HepG2 (cell line): ENCODE data around the gene ACSL3. TPM values are rescaled to one million over a fixed set of nuclear protein-coding genes. Genes with fewer than 3 reads are reported as not detected.

Source experiments
- AHDC1 ChIP-seq: sonication (generic); formaldehyde crosslinking; IDR thresholded peaks from 2 replicates; pipeline ENCODE4 v1.5.1; 2020; ENCODE audit warnings: mild to moderate bottlenecking, missing genetic modification reagents, borderline replicate concordance
- HHEX ChIP-seq: IDR thresholded peaks from 2 replicates; pipeline ENCODE4 v1.6.1; 2016; ENCODE audit warnings: control low read depth
- NAIF1 ChIP-seq: sonication (generic); formaldehyde crosslinking; IDR thresholded peaks from 2 replicates; pipeline ENCODE4 v1.5.0; 2020; ENCODE audit warnings: mild to moderate bottlenecking, missing genetic modification reagents, borderline replicate concordance
- POLR2AphosphoS5 ChIP-seq: IDR thresholded peaks from 2 replicates; pipeline ENCODE4 v1.6.1; 2012; ENCODE audit warnings: low read depth, low read length
- PREB ChIP-seq: sonication (generic); formaldehyde crosslinking; IDR thresholded peaks from 2 replicates; pipeline ENCODE4 v1.4.0; 2020; ENCODE audit warnings: missing genetic modification reagents
- RBAK ChIP-seq: sonication (generic); formaldehyde crosslinking; IDR thresholded peaks from 2 replicates; pipeline ENCODE4 v1.5.1; 2020; ENCODE audit warnings: mild to moderate bottlenecking, missing genetic modification reagents
- REXO4 ChIP-seq: sonication (generic); formaldehyde crosslinking; IDR thresholded peaks from 2 replicates; pipeline ENCODE4 v1.8.0; 2022; ENCODE audit warnings: missing genetic modification reagents, mild to moderate bottlenecking, borderline replicate concordance
- SATB2 ChIP-seq: sonication (generic); formaldehyde crosslinking; IDR thresholded peaks from 2 replicates; pipeline ENCODE4 v1.5.0; 2020; ENCODE audit warnings: missing genetic modification reagents
- SRSF4 ChIP-seq: fragments of 200-400 bp; formaldehyde crosslinking; IDR thresholded peaks from one replicate; pipeline ENCODE4 v1.6.1; 2018; ENCODE audit warnings: mild to moderate bottlenecking, low read depth, low read length, moderate library complexity; ENCODE audit not compliant: poor library complexity, severe bottlenecking
- ZBTB10 ChIP-seq: sonication (generic); formaldehyde crosslinking; IDR thresholded peaks from 2 replicates; pipeline ENCODE4 v1.4.0; 2020; ENCODE audit warnings: missing genetic modification reagents, borderline replicate concordance
- ZNF543 ChIP-seq: sonication (generic); formaldehyde crosslinking; IDR thresholded peaks from 2 replicates; pipeline ENCODE4 v1.4.0; 2020; ENCODE audit warnings: mild to moderate bottlenecking, missing genetic modification reagents
- ZNF639 ChIP-seq: conservative IDR thresholded peaks from 2 replicates; pipeline ENCODE4 v1.6.1; 2018; ENCODE audit warnings: missing genetic modification reagents
- ZNF770 ChIP-seq: sonication (generic); formaldehyde crosslinking; IDR thresholded peaks from 2 replicates; pipeline ENCODE4 v1.5.0; 2020; ENCODE audit warnings: mild to moderate bottlenecking, missing genetic modification reagents
- ZNF784 ChIP-seq: sonication (generic); formaldehyde crosslinking; IDR thresholded peaks from 2 replicates; pipeline ENCODE4 v1.5.1; 2020; ENCODE audit warnings: missing genetic modification reagents, mild to moderate bottlenecking, borderline replicate concordance
- polyA plus RNA-seq, 8 experiments: library from polyadenylated mRNA; depleted of rRNA in 3 of 8; stranded (reverse) in 7 of 8; unstranded in 1 of 8; fragments of >200 nt; fragmentation: Illumina TruSeq in 4 of 8; extraction: Trizol in 4 of 8; gene quantifications; 2 replicates each; pipeline versions ENCODE4 v1.2.1 to v1.2.3, GENCODE V29; 2011 to 2016; ENCODE audit warnings: low read depth in 4 of 8, missing spikeins in 1 of 8, mixed read lengths in 1 of 8; ENCODE audit not compliant: insufficient read depth in 1 of 8
- total RNA-seq, 5 experiments: library from RNA; depleted of rRNA; stranded (reverse); fragments of >200 nt; fragmentation: Illumina TruSeq; extraction: Trizol; gene quantifications; 2 replicates each; pipeline ENCODE4 v1.2.3, GENCODE V29; 2016; ENCODE audit warnings: low read depth in 1 of 5

ACSL3 gene
- total and polyA plus RNA-seq, 2 of the 13 experiments (the other 11 are each of a cell fraction or from before 2014, with no cell fraction given): 305 to 365 TPM

- TF ChIP-seq ZNF784 (CRISPR knock-in tag): peak; percentile 90
- no peak for TF ChIP-seq AHDC1 (CRISPR knock-in tag)
- peak; percentile 75; the same call in 1 of the 2 replicates for TF ChIP-seq REXO4
- TF ChIP-seq HHEX (CRISPR knock-in tag): 0 out of 2 replicates have a peak, but pooled peaks have one; percentile 40
- TF ChIP-seq SATB2 (CRISPR knock-in tag): peak; percentile 90
- peak; percentile 99 for TF ChIP-seq POLR2AphosphoS5
- TF ChIP-seq ZNF543 (CRISPR knock-in tag): peak; percentile 77
- peak; percentile 8; the same call in 1 of the 2 replicates for TF ChIP-seq NAIF1 (CRISPR knock-in tag)
- peak; percentile 70; the same call in 1 of the 2 replicates for TF ChIP-seq ZNF639 (CRISPR knock-in tag)
- TF ChIP-seq SRSF4: no peak
- 0 out of 2 replicates have a peak, but pooled peaks have one; percentile 40 for TF ChIP-seq PREB (CRISPR knock-in tag)
- TF ChIP-seq ZNF770 (CRISPR knock-in tag): no peak; the same call in 1 of the 2 replicates
- no peak for TF ChIP-seq RBAK (CRISPR knock-in tag)
- TF ChIP-seq ZBTB10 (CRISPR knock-in tag): peak; percentile 70; the same call in 1 of the 2 replicates
These were observed at the start of gene ACSL3 (continued) for GRCh38 chr2:222860740-222861410.
